Esophagus muscularis mucosa (tissue), 4 donors: ENCODE measurements around the gene CILP2. TPM values are rescaled to one million over a fixed set of nuclear protein-coding genes. Genes with fewer than 3 reads are reported as not detected.

Source experiments
- DNase-seq: peaks from one replicate; pipeline ENCODE4 v3.0.0-alpha.2; 2017; ENCODE audit errors: extremely low spot score
- H3K27ac ChIP-seq, 4 donors: fragments of 200-600 bp; sonication (generic); replicated peaks in 1 of 4; 1 replicate in 3 of 4; 2 replicates in 1 of 4; pipeline ENCODE4 v1.5.1; 2016 to 2019; ENCODE audit warnings: mild to moderate bottlenecking in 1 of 4
- H3K27me3 ChIP-seq, 4 donors: fragments of 200-600 bp; sonication (generic); one replicate each; pipeline versions ENCODE4 v1.5.1 to v1.6.0; 2016 to 2019
- H3K36me3 ChIP-seq, 4 donors: fragments of 200-600 bp; sonication (generic); one replicate each; pipeline ENCODE4 v1.5.1; 2016 to 2019
- H3K4me1 ChIP-seq, 4 donors: fragments of 200-600 bp; sonication (generic); one replicate each; pipeline ENCODE4 v1.5.1; 2016 to 2019
- H3K4me3 ChIP-seq, 4 donors: fragments of 200-600 bp; sonication (generic); 1 replicate in 2 of 4; 2 replicates in 2 of 4; pipeline ENCODE4 v1.5.1; 2016 to 2019; ENCODE audit warnings: mild to moderate bottlenecking in 4 of 4, moderate library complexity in 1 of 4
- H3K9me3 ChIP-seq, 4 donors: fragments of 200-600 bp; sonication (generic); 1 replicate in 3 of 4; 2 replicates in 1 of 4; pipeline ENCODE4 v1.5.1; 2016 to 2019
- CTCF ChIP-seq, 3 experiments: fragments of 200-600 bp in 2 of 3; fragments of 450-650 bp in 1 of 3; sonication (generic) in 2 of 3; IDR thresholded peaks; one replicate each; pipeline ENCODE4 v1.5.1; 2017 to 2019; ENCODE audit warnings: antibody characterized with exemption in 3 of 3, mild to moderate bottlenecking in 2 of 3, moderate library complexity in 1 of 3
- EP300 ChIP-seq: sonication (generic); formaldehyde crosslinking; IDR thresholded peaks from one replicate; pipeline ENCODE4 v1.6.1; 2017; ENCODE audit warnings: antibody characterized with exemption
- POLR2A ChIP-seq: fragments of 450-650 bp; IDR thresholded peaks from one replicate; pipeline ENCODE4 v1.6.1; 2017; ENCODE audit warnings: antibody characterized with exemption, moderate library complexity, mild to moderate bottlenecking, low read depth
- POLR2AphosphoS5 ChIP-seq, 2 donors: sonication (generic); formaldehyde crosslinking; IDR thresholded peaks; one replicate each; pipeline ENCODE4 v1.6.1; 2017; ENCODE audit warnings: antibody characterized with exemption in 2 of 2
- WGBS: methylation state at CpG from one replicate; pipeline ENCODE4 v1.1.5; 2018; 5-methylcytosine and 5-hydroxymethylcytosine counted together
- intact Hi-C: fragments of 100-400 bp; cut with DNase I; formaldehyde crosslinking; loops from one replicate; pipeline ENCODE4 v1.15.1; 2023
- total RNA-seq, 4 donors: library from RNA; depleted of rRNA; stranded (reverse); fragments of >200 nt; gene quantifications; one replicate each; pipeline versions ENCODE4 v1.1.0 to v1.2.1, GENCODE V29; 2016

The CILP2 gene
- total RNA-seq, 4 donors from 2014 or later = 0.13 to 0.52 (median 0.29) TPM

DNA sequence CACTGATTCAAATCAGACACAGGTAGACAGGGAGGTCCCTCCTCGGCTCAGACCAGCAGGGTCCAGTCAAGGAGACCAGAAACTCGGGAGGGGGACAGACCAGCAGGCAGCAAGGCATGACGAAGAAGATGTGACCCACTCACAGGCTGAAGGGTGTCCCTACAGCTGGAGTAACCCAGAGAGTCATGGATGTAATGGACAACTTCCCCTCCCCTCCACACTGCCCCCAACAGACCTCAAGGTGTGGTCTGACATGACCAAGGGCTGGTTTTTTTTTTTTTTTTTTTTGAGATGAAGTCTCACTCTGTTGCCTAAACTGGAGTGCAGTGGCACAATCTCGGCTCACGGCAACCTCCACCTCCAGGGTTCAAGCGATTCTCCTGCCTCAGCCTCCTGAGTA lies 46.3 kb downstream of the CILP2 start:
- TF ChIP-seq POLR2AphosphoS5 (IDR thresholded peaks at IDR 0.05) (no peak), POLR2A (no peak), CTCF (IDR thresholded peaks at IDR 0.05) (no peak), EP300 (no peak)
- Histone ChIP-seq H3K4me3 (no peak overlapping the region), H3K9me3 (no peaks in the 10 kb centered on the region), H3K27ac (no peak overlapping the region), H3K27me3 (peaks cover 0 to 3% (median 0%) of the 10 kb centered on the region in 4 donors), H3K4me1 (no peaks in the 10 kb centered on the region), H3K36me3 (no peaks in the 10 kb centered on the region)
- WGBS = 84% methylated on average over 6 of the region's 6 CpGs
- DNase-seq = no peak
- intact Hi-C loops = no loop called here

DNA sequence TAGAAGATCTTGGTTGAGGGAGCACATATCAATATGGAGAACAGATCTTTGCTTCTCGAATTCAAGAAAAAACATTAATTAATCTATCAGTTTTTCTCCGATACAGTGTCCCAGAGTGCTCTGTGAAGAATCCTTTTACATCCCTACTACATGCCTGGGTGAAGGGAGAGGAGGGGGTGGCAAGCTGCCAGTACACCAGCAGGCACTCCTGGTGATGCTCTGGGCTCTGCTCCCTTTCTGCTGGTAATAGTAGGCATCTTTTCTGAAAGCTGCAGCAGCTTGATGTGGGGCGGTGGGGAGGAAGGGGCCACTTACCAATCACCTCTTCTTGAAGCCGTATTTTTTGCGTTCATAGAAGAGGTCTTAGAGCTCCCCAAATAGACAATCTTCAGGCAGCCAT lies 49.7 kb downstream of the CILP2 start:
- H3K36me3 ChIP-seq = no peaks in the 10 kb centered on the region
- TF ChIP-seq POLR2AphosphoS5 (IDR thresholded peaks at IDR 0.05) = no peak
- no peak for TF ChIP-seq CTCF (IDR thresholded peaks at IDR 0.05)
- no peak for TF ChIP-seq EP300
- no peak for TF ChIP-seq POLR2A
- H3K27ac ChIP-seq = no peak overlapping the region
- intact Hi-C loops = no loop called here
- no peak for DNase-seq
- peaks cover 0 to 3% (median 0%) of the 10 kb centered on the region in 4 donors for H3K27me3 ChIP-seq
- H3K4me1 ChIP-seq = peaks cover 4 to 14% (median 13%) of the 10 kb centered on the region in 4 donors
- WGBS = 91% methylated on average over 5 of the region's 5 CpGs
- H3K4me3 ChIP-seq = no peak overlapping the region
- no peaks in the 10 kb centered on the region for H3K9me3 ChIP-seq

- WGBS = 92% methylated on average over 2 of the region's 2 CpGs
- Histone ChIP-seq H3K4me1 (peaks cover 4 to 14% (median 13%) of the 10 kb centered on the region in 4 donors), H3K36me3 (no peaks in the 10 kb centered on the region), H3K4me3 (no peak overlapping the region), H3K27me3 (no peaks in the 10 kb centered on the region), H3K27ac (no peak overlapping the region), H3K9me3 (no peaks in the 10 kb centered on the region)
- TF ChIP-seq CTCF (IDR thresholded peaks at IDR 0.05) (no peak), EP300 (no peak), POLR2A (no peak), POLR2AphosphoS5 (IDR thresholded peaks at IDR 0.05) (no peak)
- DNase-seq = no peak
- intact Hi-C loops = no loop called here
These were observed 50.5 kb downstream of the CILP2 start for GRCh38 chr19:19588546-19588945.

- WGBS = 45% methylated on average over 8 of the region's 13 CpGs
These were observed 53.2 kb downstream of the CILP2 start for GRCh38 chr19:19591133-19591825.

DNA sequence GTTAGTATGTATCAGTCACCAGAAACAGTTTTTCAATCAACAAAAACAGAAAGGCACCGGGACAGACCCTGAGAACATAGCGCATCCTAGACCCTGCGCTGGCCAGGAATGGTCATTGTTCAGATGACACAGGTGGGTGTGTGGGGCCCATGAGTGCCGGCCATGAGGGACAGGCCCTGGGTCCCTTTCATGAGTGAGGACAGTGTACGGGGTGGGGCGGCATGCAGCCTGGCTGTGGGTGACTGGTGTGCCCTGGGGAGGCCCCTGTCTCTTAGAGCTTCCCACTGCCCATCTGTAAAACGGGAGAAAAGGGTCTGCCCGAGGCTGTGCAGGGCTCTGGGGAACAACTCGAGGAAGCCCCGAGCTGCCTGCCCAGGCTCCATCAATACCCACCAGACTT lies 54.6 kb downstream of the CILP2 start:
- Histone ChIP-seq H3K4me1 (peaks cover 4 to 14% (median 13%) of the 10 kb centered on the region in 4 donors), H3K27me3 (no peaks in the 10 kb centered on the region), H3K27ac (no peak overlapping the region), H3K9me3 (no peaks in the 10 kb centered on the region), H3K4me3 (no peak overlapping the region), H3K36me3 (no peaks in the 10 kb centered on the region)
- 100% methylated on average over 10 of the region's 10 CpGs for WGBS
- no peak for DNase-seq
- TF ChIP-seq POLR2A (no peak), EP300 (no peak), CTCF (IDR thresholded peaks at IDR 0.05) (no peak), POLR2AphosphoS5 (IDR thresholded peaks at IDR 0.05) (no peak)
- intact Hi-C loops = no loop called here

More at GRCh38 chr19:19591133-19591825, 53.2 kb downstream of the CILP2 start:
- intact Hi-C loops = no loop called here
- Histone ChIP-seq H3K4me1 (peaks cover 4 to 14% (median 13%) of the 10 kb centered on the region in 4 donors), H3K36me3 (no peaks in the 10 kb centered on the region), H3K27me3 (no peaks in the 10 kb centered on the region), H3K27ac (peak overlapping the region; percentile 23 to 60 (median 34)), H3K9me3 (no peaks in the 10 kb centered on the region), H3K4me3 (peak overlapping the region in 1 of 4 donors; percentile 6)
- no peak for TF ChIP-seq POLR2A
- DNase-seq = no peak
